Prostate gland (tissue), 2 donors: ENCODE data around the gene GSG1L. TPM values are rescaled to one million over a fixed set of nuclear protein-coding genes. Genes with fewer than 3 reads are reported as not detected.
A peak's percentile ranks its signal among the peaks of the same experiment; 100 is the strongest.

Source experiments
- DNase-seq: peaks from one replicate; pipeline ENCODE4 v3.0.0-alpha.2; 2019; ENCODE audit warnings: low spot score
- H3K27ac ChIP-seq, 2 donors: fragments of 200-600 bp; sonication (generic); 2 replicates each; pipeline ENCODE4 v1.5.1; 2017 to 2019
- H3K27me3 ChIP-seq: fragments of 200-600 bp; sonication (generic); replicated peaks from 2 replicates; pipeline ENCODE4 v1.5.1; 2019; ENCODE audit not compliant: insufficient read depth
- H3K36me3 ChIP-seq, 2 donors: fragments of 200-600 bp; sonication (generic); 1 replicate in 1 of 2; 2 replicates in 1 of 2; pipeline versions ENCODE4 v1.5.1 to v1.8.1; 2017 to 2019
- H3K4me1 ChIP-seq: fragments of 200-600 bp; sonication (generic); replicated peaks from 2 replicates; pipeline ENCODE4 v1.5.1; 2019
- H3K4me3 ChIP-seq, 2 donors: fragments of 200-600 bp; sonication (generic); 2 replicates each; pipeline ENCODE4 v1.5.1; 2017 to 2019
- H3K9me3 ChIP-seq: fragments of 200-600 bp; sonication (generic); 2 replicates; pipeline ENCODE4 v1.5.1; 2017
- POLR2A ChIP-seq: fragments of 450-650 bp; IDR thresholded peaks from one replicate; pipeline ENCODE4 v1.6.1; 2016; ENCODE audit warnings: antibody characterized with exemption, mild to moderate bottlenecking
- POLR2AphosphoS5 ChIP-seq: sonication (generic); formaldehyde crosslinking; IDR thresholded peaks from one replicate; pipeline ENCODE4 v1.6.1; 2017; ENCODE audit warnings: antibody characterized with exemption
- WGBS: methylation state at CpG from one replicate; pipeline ENCODE4 v1.1.5; 2018; 5-methylcytosine and 5-hydroxymethylcytosine counted together
- intact Hi-C: fragments of 100-400 bp; cut with DNase I; formaldehyde crosslinking; loops from one replicate; pipeline ENCODE4 v1.14.2; 2022
- total RNA-seq, 2 donors: library from RNA; depleted of rRNA; stranded (reverse); fragments of >200 nt; gene quantifications; one replicate each; pipeline ENCODE4 v1.1.0, GENCODE V29; 2016
- TF ChIP-seq, protein P1 (sequence below), 4 experiments: fragments of 200-600 bp in 2 of 4; fragments of 450-650 bp in 2 of 4; sonication (generic) in 2 of 4; IDR thresholded peaks; 1 replicate in 3 of 4; 2 replicates in 1 of 4; pipeline ENCODE4 v1.5.1; 2016 to 2019; ENCODE audit warnings: antibody characterized with exemption in 4 of 4, mild to moderate bottlenecking in 2 of 4, moderate library complexity in 2 of 4

Gene GSG1L
- total RNA-seq, 2 donors from 2014 or later: 0.91 TPM; not detected in 1

DNA sequence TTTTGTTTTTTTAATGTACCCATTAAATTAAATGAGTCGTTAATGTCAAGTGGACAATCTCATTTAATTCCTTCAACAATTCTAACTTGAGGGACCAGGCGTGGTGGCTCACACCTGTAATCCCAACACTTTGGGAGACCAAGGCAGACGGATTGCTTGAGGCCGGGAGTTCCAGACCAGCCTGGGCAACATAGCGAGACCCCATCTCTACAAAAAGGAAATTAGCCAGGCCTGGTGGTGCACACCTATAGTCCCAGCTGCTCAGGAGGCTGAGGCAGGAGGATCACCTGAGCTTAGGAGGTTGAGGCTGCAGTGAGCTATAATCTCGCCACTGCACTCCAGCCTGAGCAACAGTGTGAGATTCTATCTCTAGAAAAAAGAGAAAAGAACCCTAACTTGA, 20.7 kb upstream of the GSG1L start:
- Histone ChIP-seq H3K27ac (no peak overlapping the region), H3K36me3 (no peaks in the 10 kb centered on the region), H3K27me3 (no peaks in the 10 kb centered on the region), H3K4me3 (no peak overlapping the region), H3K9me3 (no peaks in the 10 kb centered on the region), H3K4me1 (no peaks in the 10 kb centered on the region)
- intact Hi-C loops: no loop called here
- no peak for TF ChIP-seq POLR2AphosphoS5
- TF ChIP-seq, protein P1, sequence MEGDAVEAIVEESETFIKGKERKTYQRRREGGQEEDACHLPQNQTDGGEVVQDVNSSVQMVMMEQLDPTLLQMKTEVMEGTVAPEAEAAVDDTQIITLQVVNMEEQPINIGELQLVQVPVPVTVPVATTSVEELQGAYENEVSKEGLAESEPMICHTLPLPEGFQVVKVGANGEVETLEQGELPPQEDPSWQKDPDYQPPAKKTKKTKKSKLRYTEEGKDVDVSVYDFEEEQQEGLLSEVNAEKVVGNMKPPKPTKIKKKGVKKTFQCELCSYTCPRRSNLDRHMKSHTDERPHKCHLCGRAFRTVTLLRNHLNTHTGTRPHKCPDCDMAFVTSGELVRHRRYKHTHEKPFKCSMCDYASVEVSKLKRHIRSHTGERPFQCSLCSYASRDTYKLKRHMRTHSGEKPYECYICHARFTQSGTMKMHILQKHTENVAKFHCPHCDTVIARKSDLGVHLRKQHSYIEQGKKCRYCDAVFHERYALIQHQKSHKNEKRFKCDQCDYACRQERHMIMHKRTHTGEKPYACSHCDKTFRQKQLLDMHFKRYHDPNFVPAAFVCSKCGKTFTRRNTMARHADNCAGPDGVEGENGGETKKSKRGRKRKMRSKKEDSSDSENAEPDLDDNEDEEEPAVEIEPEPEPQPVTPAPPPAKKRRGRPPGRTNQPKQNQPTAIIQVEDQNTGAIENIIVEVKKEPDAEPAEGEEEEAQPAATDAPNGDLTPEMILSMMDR (IDR thresholded peaks at IDR 0.05): no peak
- no peak for TF ChIP-seq POLR2A
- 88% methylated on average over 6 of the region's 6 CpGs for WGBS
- no peak for DNase-seq

- Histone ChIP-seq H3K9me3 (no peaks in the 10 kb centered on the region), H3K4me3 (no peak overlapping the region), H3K4me1 (no peaks in the 10 kb centered on the region), H3K27me3 (no peaks in the 10 kb centered on the region), H3K27ac (peak overlapping the region; percentile 13 to 39), H3K36me3 (no peaks in the 10 kb centered on the region)
- TF ChIP-seq POLR2AphosphoS5 (no peak), POLR2A (no peak)
- TF ChIP-seq, protein P1 (IDR thresholded peaks at IDR 0.05): no peak
- intact Hi-C loops: no loop called here
- peak; percentile 39 for DNase-seq
- WGBS: 30% methylated on average over 13 of the region's 13 CpGs
Observed at GRCh38 chr16:28082624-28083023, 19.1 kb upstream of the GSG1L start.

DNA sequence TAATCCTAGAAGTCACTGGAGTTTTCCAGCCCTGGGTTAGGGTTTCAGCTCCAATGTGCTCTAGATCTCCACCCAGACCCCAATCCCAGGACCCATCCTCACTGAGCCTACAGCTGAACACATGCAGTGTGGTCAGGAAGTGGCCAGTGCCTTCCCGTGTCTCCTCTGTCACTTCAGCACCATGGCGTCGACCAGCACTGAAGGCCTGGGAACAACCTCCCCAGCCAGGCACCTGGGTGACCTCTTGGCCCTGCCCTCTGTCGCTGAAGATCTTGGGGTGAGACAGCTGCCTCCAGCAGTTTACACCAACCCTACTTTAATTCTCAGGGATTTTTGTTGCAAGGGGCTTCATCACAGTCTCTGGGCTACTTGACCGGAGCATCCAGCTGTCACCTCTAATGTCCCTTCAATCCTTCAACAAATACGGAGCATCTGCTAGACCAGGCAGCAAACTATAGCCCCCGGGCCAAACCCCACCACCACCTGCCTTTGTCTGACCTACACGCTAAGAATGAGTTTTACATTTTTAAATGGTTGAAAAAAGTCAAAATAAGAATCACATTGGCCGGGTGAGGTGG, 18.0 kb upstream of the GSG1L start:
- Histone ChIP-seq H3K36me3 (no peaks in the 10 kb centered on the region), H3K9me3 (no peaks in the 10 kb centered on the region), H3K27ac (no peak overlapping the region), H3K27me3 (no peaks in the 10 kb centered on the region), H3K4me1 (no peaks in the 10 kb centered on the region), H3K4me3 (no peak overlapping the region)
- intact Hi-C loops: no loop called here
- WGBS: 91% methylated on average over 9 of the region's 9 CpGs
- no peak for DNase-seq
- TF ChIP-seq, protein P1 (IDR thresholded peaks at IDR 0.05): no peak
- no peak for TF ChIP-seq POLR2AphosphoS5
- no peak for TF ChIP-seq POLR2A

DNA sequence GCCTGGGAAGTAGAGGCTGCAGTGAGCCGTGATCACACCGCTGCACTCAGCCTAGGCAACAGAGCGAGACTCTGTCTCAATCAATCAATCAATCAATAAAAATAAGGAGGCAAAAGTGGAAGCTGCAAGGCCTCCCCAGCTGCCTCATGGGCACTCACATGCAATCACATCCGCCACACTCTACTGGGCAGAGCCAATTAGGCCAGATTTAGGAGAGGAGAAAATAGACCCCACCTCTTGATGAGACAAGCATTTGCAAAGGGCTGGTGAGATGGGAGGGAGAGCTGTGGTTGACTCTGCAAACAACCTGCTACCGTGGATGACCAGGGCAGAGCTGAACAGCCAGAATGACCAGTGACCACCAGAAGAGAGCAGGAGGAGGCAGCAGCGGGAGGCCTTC, 14.7 kb upstream of the GSG1L start:
- Histone ChIP-seq H3K4me3 (no peak overlapping the region), H3K9me3 (no peaks in the 10 kb centered on the region), H3K4me1 (no peaks in the 10 kb centered on the region), H3K36me3 (no peaks in the 10 kb centered on the region), H3K27ac (no peak overlapping the region), H3K27me3 (no peaks in the 10 kb centered on the region)
- TF ChIP-seq POLR2A (no peak), POLR2AphosphoS5 (no peak)
- TF ChIP-seq, protein P1 (IDR thresholded peaks at IDR 0.05): no peak
- intact Hi-C loops: no loop called here
- WGBS: 86% methylated on average over 6 of the region's 6 CpGs
- no peak for DNase-seq

DNA sequence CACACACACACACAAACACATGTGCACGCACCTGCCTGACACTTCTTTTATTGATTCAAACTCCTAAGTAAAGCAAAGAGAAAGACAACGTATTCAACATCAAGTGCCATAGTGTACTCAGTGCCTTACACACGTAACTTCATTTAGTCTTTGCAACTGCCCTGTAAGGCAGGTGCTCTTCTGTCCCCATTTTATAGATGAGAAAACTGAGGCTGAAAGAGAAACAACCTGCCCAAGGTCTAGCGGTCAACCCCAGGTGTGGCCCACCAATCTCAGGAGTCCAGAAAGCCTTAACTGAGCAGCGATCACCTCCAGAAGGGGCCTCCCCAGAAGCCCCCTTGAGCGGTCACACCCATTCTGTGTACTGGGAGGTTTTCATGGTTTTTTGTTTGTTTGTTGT, 10.3 kb upstream of the GSG1L start:
- WGBS: 88% methylated on average over 6 of the region's 6 CpGs
- Histone ChIP-seq H3K27me3 (no peaks in the 10 kb centered on the region), H3K4me3 (no peak overlapping the region), H3K36me3 (no peaks in the 10 kb centered on the region), H3K4me1 (no peaks in the 10 kb centered on the region), H3K27ac (no peak overlapping the region), H3K9me3 (no peaks in the 10 kb centered on the region)
- no peak for DNase-seq
- intact Hi-C loops: loop anchor here (5.0 kb wide), 1 partner anchor 102 kb away; no protein-coding TSS in a partner anchor
- TF ChIP-seq, protein P1 (IDR thresholded peaks at IDR 0.05): no peak
- TF ChIP-seq POLR2A: no peak
- no peak for TF ChIP-seq POLR2AphosphoS5
